Spinal cord (tissue), 10 donors: ENCODE data around the gene ARHGEF25. TPM values are rescaled to one million over a fixed set of nuclear protein-coding genes. Genes with fewer than 3 reads are reported as not detected.
"Not testable (repeated sequence)": the region's sequence is repeated elsewhere in the genome, so short reads cannot be mapped to it uniquely, and the experiment has no call there.

ENCODE experiments used
- DNase-seq, 6 donors: peaks; one replicate each; pipeline versions ENCODE4 v3.0.0 to v3.0.0-alpha.2; 2013 to 2015; ENCODE audit warnings: low spot score in 6 of 6, low read depth in 4 of 6
- H3K27ac ChIP-seq: one replicate; pipeline ENCODE4 v1.5.1; 2013; ENCODE audit warnings: low read depth, low read length, control low read depth
- H3K27me3 ChIP-seq: one replicate; pipeline ENCODE4 v1.6.1; 2013; ENCODE audit warnings: low read length; ENCODE audit not compliant: control insufficient read depth, insufficient read depth
- H3K36me3 ChIP-seq: one replicate; pipeline ENCODE4 v1.6.1; 2013; ENCODE audit warnings: low read length; ENCODE audit not compliant: control insufficient read depth, insufficient read depth
- H3K4me1 ChIP-seq: one replicate; pipeline ENCODE4 v1.6.1; 2013; ENCODE audit warnings: low read length; ENCODE audit not compliant: control insufficient read depth, insufficient read depth
- H3K4me3 ChIP-seq: one replicate; pipeline ENCODE4 v1.5.1; 2013; ENCODE audit warnings: low read depth, low read length, control low read depth
- H3K9me3 ChIP-seq: one replicate; pipeline ENCODE4 v1.6.1; 2013; ENCODE audit warnings: low read length; ENCODE audit not compliant: control insufficient read depth, insufficient read depth
- WGBS: methylation state at CpG from one replicate; pipeline ENCODE4 v1.1.5; 2013; ENCODE audit warnings: missing lambda C conversion rate; ENCODE audit not compliant: insufficient coverage; 5-methylcytosine and 5-hydroxymethylcytosine counted together
- long read RNA-seq, 4 donors: transcript quantifications; one replicate each; lab custom pipeline, GENCODE V29; 2026
- polyA plus RNA-seq, 2 donors: library from polyadenylated mRNA; unstranded; fragments of 120-200 nt; gene quantifications; one replicate each; pipeline ENCODE4 v1.2.1, GENCODE V29; 2013; ENCODE audit not compliant: insufficient read length in 2 of 2
- total RNA-seq, 2 donors: library from RNA; depleted of rRNA in 1 of 2; stranded (reverse); fragments of 120-200 nt in 1 of 2; fragments of >200 nt in 1 of 2; gene quantifications; one replicate each; pipeline versions ENCODE4 v1.2.3 to v1.2.4, GENCODE V29; 2013 to 2014
- donor health status: healthy.

ARHGEF25 gene
- total RNA-seq = 10 to 100 TPM; 27.2 to 42.4 TPM
- polyA plus RNA-seq = 10 to 100 TPM; 47.7 to 61.9 TPM
- long read RNA-seq, donor 1, partial matches to known transcripts = 5 of 6 reads
- long read RNA-seq, donor 1, other reads (novel, unspliced or antisense) = 0 of 6 reads
- long read RNA-seq, donor 2, partial matches to known transcripts = 0 of 1 reads
- long read RNA-seq, donor 2, other reads (novel, unspliced or antisense) = 0 of 1 reads
- long read RNA-seq, donor 3, partial matches to known transcripts = 0 of 1 reads
- long read RNA-seq, donor 3, other reads (novel, unspliced or antisense) = 0 of 1 reads
- long read RNA-seq, donor 4, partial matches to known transcripts = 22 of 28 reads
- long read RNA-seq, donor 4, other reads (novel, unspliced or antisense) = 0 of 28 reads

- 0% methylated on average over 42 of the region's 55 CpGs for WGBS
- peak within 1 kb of the TSS; percentile 69 for H3K27ac ChIP-seq
Observed at GRCh38 chr12:57611108-57611826, at the start of gene ARHGEF25. ARHGEF25 (plus strand) TSS chr12:57611435; CDS start chr12:57611895, 460 bp downstream.

GRCh38 chr12:57563358-57563757 lies 47.9 kb upstream of the ARHGEF25 start:
- Histone ChIP-seq H3K27me3 (no peaks in the 10 kb centered on the region), H3K4me1 (peaks cover 3% of the 10 kb centered on the region), H3K4me3 (no peak overlapping the region), H3K9me3 (no peaks in the 10 kb centered on the region), H3K36me3 (peaks cover 46% of the 10 kb centered on the region), H3K27ac (no peak overlapping the region)
- WGBS = no CpG with 5 or more reads among the region's 4 CpGs
- DNase-seq = no peak

More at GRCh38 chr12:57611108-57611826, at the start of gene ARHGEF25:
- H3K4me1 ChIP-seq = peaks cover 30% of the 10 kb centered on the region
- no peaks in the 10 kb centered on the region for H3K9me3 ChIP-seq
- H3K4me3 ChIP-seq = peak within 1 kb of the TSS; percentile 68
- peak in 2 of 6 donors; percentile 91 for DNase-seq
- no peaks in the 10 kb centered on the region for H3K27me3 ChIP-seq
- peaks cover 60% of the 10 kb centered on the region for H3K36me3 ChIP-seq

- Histone ChIP-seq H3K27ac (no peak overlapping the region), H3K4me1 (no peaks in the 10 kb centered on the region), H3K36me3 (peaks cover 49% of the 10 kb centered on the region), H3K9me3 (no peaks in the 10 kb centered on the region), H3K27me3 (no peaks in the 10 kb centered on the region), H3K4me3 (no peak overlapping the region)
- no peak for DNase-seq
- 96% methylated on average over 6 of the region's 7 CpGs for WGBS
Observed at GRCh38 chr12:57564178-57564740, 47.0 kb upstream of the ARHGEF25 start.

GRCh38 chr12:57568838-57569237 lies 42.4 kb upstream of the ARHGEF25 start:
- Histone ChIP-seq H3K4me1 (no peaks in the 10 kb centered on the region), H3K27ac (no peak overlapping the region), H3K4me3 (no peak overlapping the region), H3K36me3 (peaks cover 90% of the 10 kb centered on the region), H3K9me3 (no peaks in the 10 kb centered on the region), H3K27me3 (no peaks in the 10 kb centered on the region)
- no peak for DNase-seq
- 95% methylated on average over 5 of the region's 6 CpGs for WGBS

GRCh38 chr12:57569858-57570257 lies 41.4 kb upstream of the ARHGEF25 start:
- peaks cover 87% of the 10 kb centered on the region for H3K36me3 ChIP-seq
- WGBS = 94% methylated on average over 16 of the region's 18 CpGs
- no peaks in the 10 kb centered on the region for H3K27me3 ChIP-seq
- H3K4me3 ChIP-seq = no peak overlapping the region
- H3K27ac ChIP-seq = no peak overlapping the region
- DNase-seq = no peak
- H3K4me1 ChIP-seq = no peaks in the 10 kb centered on the region
- no peaks in the 10 kb centered on the region for H3K9me3 ChIP-seq

DNA sequence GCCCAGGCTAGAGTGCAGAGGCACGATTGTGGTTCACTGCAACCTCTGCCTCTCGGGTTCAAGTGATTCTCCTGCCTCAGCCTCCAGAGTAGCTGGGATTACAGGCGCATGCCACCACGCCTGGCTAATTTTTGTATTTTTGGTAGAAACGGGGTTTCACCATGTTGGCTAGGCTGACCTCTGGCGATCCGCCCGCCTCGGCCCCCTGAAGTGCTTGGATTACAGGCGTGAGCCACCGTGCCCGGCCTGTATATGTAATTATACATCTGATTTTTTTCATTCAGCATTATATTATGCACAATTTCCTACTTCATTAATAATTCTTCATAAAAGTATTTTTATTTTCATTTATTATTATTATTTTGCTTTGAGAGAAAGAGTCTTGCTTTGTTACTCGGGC lies 40.8 kb upstream of the ARHGEF25 start:
- H3K4me3 ChIP-seq, H3K27me3 ChIP-seq, H3K27ac ChIP-seq, H3K4me1 ChIP-seq, H3K9me3 ChIP-seq, DNase-seq: not testable (repeated sequence)
- peaks cover 87% of the 10 kb centered on the region for H3K36me3 ChIP-seq
- 100% methylated on average over 2 of the region's 13 CpGs for WGBS

GRCh38 chr12:57571926-57572762 lies 39.1 kb upstream of the ARHGEF25 start:
- H3K27ac ChIP-seq = no peak overlapping the region
- no peaks in the 10 kb centered on the region for H3K4me1 ChIP-seq
- no peak overlapping the region for H3K4me3 ChIP-seq
- no peaks in the 10 kb centered on the region for H3K9me3 ChIP-seq
- peaks cover 89% of the 10 kb centered on the region for H3K36me3 ChIP-seq
- no peak for DNase-seq
- no peaks in the 10 kb centered on the region for H3K27me3 ChIP-seq
- 98% methylated on average over 12 of the region's 12 CpGs for WGBS

- Histone ChIP-seq H3K4me3 (no peak overlapping the region), H3K4me1 (no peaks in the 10 kb centered on the region), H3K9me3 (no peaks in the 10 kb centered on the region), H3K36me3 (peaks cover 88% of the 10 kb centered on the region), H3K27ac (no peak overlapping the region), H3K27me3 (no peaks in the 10 kb centered on the region)
- DNase-seq = no peak
- WGBS = 96% methylated on average over 3 of the region's 10 CpGs
Observed at GRCh38 chr12:57574795-57575194, 36.4 kb upstream of the ARHGEF25 start.
